OCI-LY1 (cell line): ENCODE data around the gene MCC.

Experiments
- H2AFZ ChIP-seq: fragments of 200-600 bp; sonication (generic), shearing (Covaris generic); 2 replicates; pipeline ENCODE4 v1.6.0; 2014; ENCODE audit warnings: antibody characterized with exemption, mild to moderate bottlenecking, low read length
- H3F3A ChIP-seq: fragments of 200-600 bp; sonication (generic), shearing (Covaris generic); 2 replicates; pipeline ENCODE4 v1.6.0; 2014; ENCODE audit warnings: mild to moderate bottlenecking, antibody characterized with exemption, low read length, moderate library complexity; ENCODE audit not compliant: insufficient read depth
- H3K27ac ChIP-seq: fragments of 200-600 bp; sonication (generic); 2 replicates; pipeline ENCODE4 v1.5.1; 2014; ENCODE audit warnings: low read length, mixed run types, mild to moderate bottlenecking, low read depth; ENCODE audit not compliant: poor library complexity, severe bottlenecking
- H3K27me3 ChIP-seq: fragments of 200-600 bp; sonication (generic); 2 replicates; pipeline ENCODE4 v1.6.0; 2014; ENCODE audit warnings: antibody characterized with exemption, mild to moderate bottlenecking, low read length, moderate library complexity; ENCODE audit not compliant: insufficient read depth
- H3K36me3 ChIP-seq: fragments of 200-600 bp; sonication (generic); 2 replicates; pipeline ENCODE4 v1.6.1; 2014; ENCODE audit warnings: mild to moderate bottlenecking, antibody characterized with exemption, low read length, moderate library complexity, mixed read lengths; ENCODE audit not compliant: insufficient read depth
- H3K4me1 ChIP-seq: fragments of 200-600 bp; sonication (generic); 2 replicates; pipeline ENCODE4 v1.5.1; 2014; ENCODE audit warnings: mild to moderate bottlenecking, low read length, moderate library complexity; ENCODE audit not compliant: insufficient read depth, severe bottlenecking
- H3K4me2 ChIP-seq: fragments of 200-600 bp; sonication (generic), shearing (Covaris generic); 2 replicates; pipeline ENCODE4 v1.6.1; 2014; ENCODE audit warnings: low read length
- H3K4me3 ChIP-seq: fragments of 200-600 bp; sonication (generic); 2 replicates; pipeline ENCODE4 v1.5.1; 2014; ENCODE audit warnings: low read length, low read depth, mild to moderate bottlenecking, mixed read lengths; ENCODE audit not compliant: poor library complexity, severe bottlenecking
- H3K79me2 ChIP-seq: fragments of 200-600 bp; shearing (Covaris generic); 2 replicates; pipeline ENCODE4 v1.6.1; 2016; ENCODE audit warnings: mixed run types, low read length, mixed read lengths; ENCODE audit not compliant: insufficient read depth
- H3K9ac ChIP-seq: fragments of 200-600 bp; sonication (generic), shearing (Covaris generic); 2 replicates; pipeline ENCODE4 v1.6.1; 2014; ENCODE audit warnings: mild to moderate bottlenecking, low read length, mixed read lengths
- H3K9me2 ChIP-seq: fragments of 200-600 bp; sonication (generic), shearing (Covaris generic); 2 replicates; pipeline ENCODE4 v1.6.1; 2014; ENCODE audit warnings: low read depth, mild to moderate bottlenecking, low read length, mixed read lengths
- H3K9me3 ChIP-seq: fragments of 200-600 bp; shearing (Covaris generic); 2 replicates; pipeline ENCODE4 v1.6.1; 2014; ENCODE audit warnings: low read length, mixed read lengths
- H4K20me1 ChIP-seq: fragments of 200-600 bp; sonication (generic), shearing (Covaris generic); 2 replicates; pipeline ENCODE4 v1.6.0; 2016; ENCODE audit warnings: mild to moderate bottlenecking, low read length; ENCODE audit not compliant: insufficient read depth
- CTCF ChIP-seq: fragments of 200-600 bp; sonication (generic), shearing (Covaris generic); IDR thresholded peaks from 2 replicates; pipeline ENCODE4 v1.5.1; 2017; ENCODE audit warnings: mild to moderate bottlenecking, antibody characterized with exemption, low read length, moderate library complexity, mixed read lengths
- EZH2 ChIP-seq: fragments of 200-600 bp; sonication (generic), shearing (Covaris generic); IDR thresholded peaks from 2 replicates; pipeline ENCODE4 v1.8.0; 2017; ENCODE audit warnings: borderline replicate concordance, mixed run types, mild to moderate bottlenecking, antibody characterized with exemption, low read length, moderate library complexity, mixed read lengths

MCC gene

DNA sequence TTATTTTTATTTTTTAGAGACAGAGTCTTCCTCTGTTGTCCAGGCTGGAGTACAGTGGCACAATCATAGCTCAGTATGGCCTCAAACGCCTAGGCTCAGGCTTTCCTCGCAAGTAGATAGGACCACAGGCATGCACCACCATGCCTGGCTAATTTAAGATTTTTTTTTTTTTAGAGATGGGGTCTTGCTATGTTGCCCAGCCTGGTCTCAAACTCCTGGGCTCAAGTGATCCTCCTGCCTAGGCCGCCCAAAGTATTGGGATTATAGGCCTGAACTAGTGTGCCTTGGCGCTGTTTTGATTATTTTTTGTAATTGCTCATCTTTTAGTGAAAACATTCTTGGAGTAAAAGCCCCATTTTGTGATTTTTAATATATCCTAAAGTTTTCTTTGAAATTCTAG, 30.6 kb upstream of the MCC start:
- H4K20me1 ChIP-seq: no peaks in the 10 kb centered on the region; the same call in 1 of the 2 replicates
- no peak overlapping the region for H3K4me2 ChIP-seq
- no peak overlapping the region for H2AFZ ChIP-seq
- H3K4me1 ChIP-seq: peaks cover 44% of the 10 kb centered on the region
- no peaks in the 10 kb centered on the region for H3K27me3 ChIP-seq
- TF ChIP-seq CTCF: no peak
- no peak for TF ChIP-seq EZH2
- peaks cover 50% of the 10 kb centered on the region for H3K36me3 ChIP-seq
- peaks cover 46% of the 10 kb centered on the region for H3K79me2 ChIP-seq
- no peaks in the 10 kb centered on the region for H3K9me3 ChIP-seq
- H3K9me2 ChIP-seq: no peaks in the 10 kb centered on the region
- no peak overlapping the region for H3K4me3 ChIP-seq
- H3K9ac ChIP-seq: no peak overlapping the region
- H3K27ac ChIP-seq: no peak overlapping the region
- no peaks in the 10 kb centered on the region for H3F3A ChIP-seq

DNA sequence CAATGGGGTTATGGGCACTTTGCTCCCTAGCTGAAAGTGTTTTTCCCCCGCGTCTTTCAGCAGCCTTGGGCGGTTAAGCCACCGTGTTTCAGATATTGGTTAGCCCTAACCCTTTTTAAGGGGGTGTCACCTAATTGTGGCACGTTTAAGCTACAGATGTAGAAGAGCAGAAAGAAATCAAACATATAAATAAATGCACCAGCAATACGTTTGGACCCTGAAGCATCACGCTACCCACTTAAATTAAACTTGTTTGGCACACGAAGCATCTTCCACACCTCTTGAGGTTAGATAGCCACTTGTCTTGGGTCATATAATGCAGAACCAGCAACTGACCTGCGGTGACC, 26.0 kb upstream of the MCC start:
- H3K9ac ChIP-seq: peak overlapping the region; percentile 88
- no peaks in the 10 kb centered on the region for H3F3A ChIP-seq
- no peak overlapping the region for H2AFZ ChIP-seq
- no peaks in the 10 kb centered on the region for H3K27me3 ChIP-seq
- H3K9me2 ChIP-seq: no peaks in the 10 kb centered on the region
- TF ChIP-seq CTCF (no peak), EZH2 (no peak)
- peaks cover 34% of the 10 kb centered on the region for H3K36me3 ChIP-seq
- H3K27ac ChIP-seq: no peak overlapping the region
- peak overlapping the region; percentile 93 for H3K4me2 ChIP-seq
- H3K9me3 ChIP-seq: no peaks in the 10 kb centered on the region
- peaks cover 23% of the 10 kb centered on the region for H3K4me1 ChIP-seq
- no peaks in the 10 kb centered on the region for H4K20me1 ChIP-seq
- H3K79me2 ChIP-seq: peaks cover 26% of the 10 kb centered on the region
- peak overlapping the region; percentile 89 for H3K4me3 ChIP-seq

DNA sequence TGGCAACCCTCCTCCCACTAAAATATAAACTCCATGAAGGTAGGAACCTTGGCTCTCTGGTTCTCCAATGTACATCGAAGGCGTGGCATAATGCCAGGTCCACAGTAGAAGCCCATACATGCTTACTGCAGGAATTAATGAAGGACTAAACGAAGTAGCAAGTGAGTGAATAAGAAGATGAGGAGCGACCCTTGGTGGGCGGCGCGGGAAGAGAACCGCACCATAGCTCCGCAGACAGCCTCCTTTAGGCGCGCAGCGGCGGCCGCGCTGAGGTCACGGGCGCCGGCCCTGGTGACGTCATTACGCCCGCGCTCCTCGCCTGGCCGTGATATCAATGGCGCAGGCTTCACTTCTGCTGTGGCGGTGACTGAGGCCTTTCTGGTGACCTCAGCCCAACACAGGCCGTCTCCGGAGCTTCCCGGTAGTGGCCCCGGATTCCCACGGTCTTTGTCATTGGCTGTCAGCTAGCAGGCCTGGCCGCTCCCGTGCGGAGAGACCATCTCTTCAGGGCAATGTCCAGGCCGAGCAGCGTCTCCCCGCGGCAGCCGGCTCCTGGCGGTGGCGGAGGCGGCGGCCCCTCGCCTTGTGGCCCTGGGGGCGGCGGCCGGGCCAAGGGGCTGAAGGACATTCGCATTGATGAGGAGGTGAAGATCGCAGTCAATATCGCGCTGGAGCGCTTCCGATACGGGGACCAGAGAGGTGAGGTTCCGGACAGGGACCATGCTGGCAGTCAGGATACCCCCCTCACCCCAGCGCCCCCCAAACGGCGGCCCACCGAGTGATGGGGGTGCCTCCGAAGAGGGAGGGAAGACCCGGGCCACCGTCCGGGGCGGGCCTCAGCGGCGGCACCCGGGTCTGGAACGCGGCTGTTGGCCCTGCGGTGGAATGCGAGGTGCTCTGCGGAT, 25.4 kb upstream of the MCC start, which contains the start of gene YTHDC2:
Gene YTHDC2 (plus strand): TSS at position 311 of the 905 bp plus-strand sequence. CDS start 202 bp downstream, at position 513.
- H3K4me1 ChIP-seq: peaks cover 23% of the 10 kb centered on the region
- H3K9ac ChIP-seq: peak within 1 kb of the TSS; percentile 88
- no peaks in the 10 kb centered on the region for H3K9me3 ChIP-seq
- peak; percentile 41; the same call in 1 of the 2 replicates for TF ChIP-seq CTCF
- no peak for TF ChIP-seq EZH2
- H3K79me2 ChIP-seq: peaks cover 26% of the 10 kb centered on the region
- no peaks in the 10 kb centered on the region for H3K27me3 ChIP-seq
- H4K20me1 ChIP-seq: no peaks in the 10 kb centered on the region
- peaks cover 28% of the 10 kb centered on the region for H3K36me3 ChIP-seq
- peak within 1 kb of the TSS; percentile 93 for H3K4me2 ChIP-seq
- H3K4me3 ChIP-seq: peak within 1 kb of the TSS; percentile 89
- no peaks in the 10 kb centered on the region for H3F3A ChIP-seq
- no peak within 1 kb of the TSS for H2AFZ ChIP-seq
- no peak within 1 kb of the TSS for H3K27ac ChIP-seq
- H3K9me2 ChIP-seq: no peaks in the 10 kb centered on the region
